GM21619 (cell line): Measurements from ENCODE around the gene SETD1B.

Experiments
- ATAC-seq: cut with Tn5 transposase; IDR thresholded peaks from one replicate; pipeline ENCODE4 v1.9.1; 2021; ENCODE audit not compliant: unreplicated experiment

SETD1B gene

DNA sequence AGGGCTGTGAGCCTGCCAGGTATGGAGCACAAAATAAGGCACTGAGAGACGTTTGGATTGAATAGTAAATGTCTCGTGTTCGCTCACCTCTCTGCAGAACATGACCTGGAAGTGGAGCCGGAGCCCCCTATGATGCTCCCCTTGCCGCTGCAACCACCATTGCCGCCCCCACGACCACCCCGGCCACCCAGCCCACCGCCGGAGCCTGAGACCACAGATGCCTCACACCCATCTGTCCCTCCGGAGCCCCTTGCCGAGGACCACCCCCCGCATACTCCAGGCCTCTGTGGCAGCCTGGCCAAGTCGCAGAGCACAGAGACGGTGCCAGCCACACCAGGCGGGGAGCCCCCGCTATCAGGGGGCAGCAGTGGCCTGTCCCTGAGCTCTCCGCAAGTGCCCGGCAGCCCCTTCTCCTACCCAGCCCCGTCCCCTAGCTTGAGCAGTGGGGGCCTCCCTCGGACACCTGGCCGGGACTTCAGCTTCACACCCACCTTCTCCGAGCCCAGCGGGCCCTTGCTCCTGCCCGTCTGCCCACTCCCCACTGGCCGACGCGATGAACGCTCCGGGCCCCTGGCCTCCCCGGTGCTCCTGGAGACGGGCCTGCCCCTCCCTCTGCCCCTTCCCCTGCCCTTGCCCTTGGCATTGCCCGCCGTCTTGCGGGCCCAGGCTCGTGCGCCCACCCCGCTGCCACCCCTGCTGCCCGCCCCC is 18.7 kb downstream of the SETD1B start:
- ATAC-seq = no peak

GRCh38 chr12:121823101-121823726 is 19.4 kb downstream of the SETD1B start:
- ATAC-seq = no peak

GRCh38 chr12:121823727-121824115 is 19.9 kb downstream of the SETD1B start:
- ATAC-seq = no peak

DNA sequence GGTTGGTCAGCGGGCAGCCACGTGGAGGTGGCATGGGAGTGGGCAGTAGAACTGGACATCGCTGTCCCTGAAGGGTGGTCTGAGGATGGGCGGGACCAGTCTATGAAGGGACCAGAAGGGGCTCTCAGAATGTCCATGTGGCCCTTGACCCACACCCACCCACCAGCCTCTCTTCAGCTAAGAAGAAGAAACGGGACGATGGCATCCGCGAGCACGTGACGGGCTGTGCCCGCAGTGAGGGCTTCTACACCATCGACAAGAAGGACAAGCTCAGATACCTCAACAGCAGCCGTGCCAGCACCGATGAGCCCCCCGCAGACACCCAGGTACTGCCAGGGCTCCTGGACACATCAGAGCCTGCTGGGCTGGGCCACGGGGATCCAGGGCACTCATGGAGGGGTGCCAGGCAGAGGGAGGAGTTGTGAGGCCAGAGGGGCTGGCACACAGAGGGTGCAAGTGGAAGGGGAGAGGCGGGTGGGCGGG is 21.3 kb downstream of the SETD1B start:
- no peak for ATAC-seq

DNA sequence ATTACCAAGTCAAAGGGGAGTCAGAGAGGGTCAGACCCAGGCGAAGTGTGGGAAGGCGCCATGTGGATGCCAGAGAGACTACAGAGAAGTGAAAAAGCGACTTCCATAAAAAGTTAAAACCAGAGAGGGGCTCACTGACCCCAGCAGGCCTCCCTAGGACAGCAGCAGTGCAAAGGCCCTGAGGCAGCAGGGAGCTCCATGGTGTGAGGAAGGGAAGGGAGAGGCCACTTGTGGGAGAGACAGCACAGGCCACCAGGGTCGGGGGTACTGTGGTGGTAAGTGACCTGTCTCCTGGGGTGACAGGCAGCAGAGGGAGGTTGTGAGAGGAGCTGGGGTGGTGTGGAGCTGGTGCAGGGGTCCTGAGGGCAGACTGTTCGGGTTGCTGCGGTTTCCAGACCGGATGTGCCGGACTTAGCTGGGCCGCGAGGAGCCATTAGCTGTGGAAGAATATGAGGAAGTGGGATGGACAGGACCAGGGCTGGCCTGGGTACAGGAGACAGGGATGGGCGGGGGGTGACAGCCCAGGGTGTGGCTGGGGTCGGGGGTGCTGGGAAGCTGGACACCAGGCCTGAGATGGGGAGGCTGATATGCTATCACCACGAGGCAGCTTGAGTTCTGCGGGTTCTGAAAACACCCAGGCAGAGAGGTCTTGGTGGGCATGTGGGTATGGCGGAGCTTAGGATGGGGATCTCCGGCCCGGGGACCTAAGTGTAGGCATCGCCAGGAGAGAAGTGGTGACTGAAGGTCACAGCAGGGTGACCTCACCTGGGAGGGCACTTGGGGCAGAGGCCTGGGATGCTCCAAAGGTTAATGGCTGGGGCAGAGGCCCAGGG is 22.7 kb downstream of the SETD1B start:
- no peak for ATAC-seq

GRCh38 chr12:121827351-121828099 is 23.7 kb downstream of the SETD1B start:
- ATAC-seq = no peak

DNA sequence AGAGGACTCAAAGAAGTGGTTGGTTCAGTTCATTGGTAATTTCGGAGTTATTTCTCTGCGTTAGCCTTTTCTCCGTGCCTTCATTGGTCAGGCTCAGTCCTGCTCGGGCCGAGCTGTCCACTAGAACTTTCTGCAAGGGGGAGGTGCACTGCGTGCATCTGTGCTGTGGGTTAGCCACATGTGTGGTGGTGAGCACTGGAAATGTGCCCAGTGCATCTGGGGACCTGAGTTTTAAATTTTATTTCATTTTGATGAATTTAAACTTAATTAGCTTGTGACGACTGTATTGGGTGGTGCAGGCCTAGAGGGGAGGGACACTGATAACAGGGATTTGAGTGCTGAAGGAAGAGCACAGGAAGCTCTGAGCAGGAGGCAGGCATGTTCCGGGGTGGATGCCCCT is 24.5 kb downstream of the SETD1B start:
- no peak for ATAC-seq

DNA sequence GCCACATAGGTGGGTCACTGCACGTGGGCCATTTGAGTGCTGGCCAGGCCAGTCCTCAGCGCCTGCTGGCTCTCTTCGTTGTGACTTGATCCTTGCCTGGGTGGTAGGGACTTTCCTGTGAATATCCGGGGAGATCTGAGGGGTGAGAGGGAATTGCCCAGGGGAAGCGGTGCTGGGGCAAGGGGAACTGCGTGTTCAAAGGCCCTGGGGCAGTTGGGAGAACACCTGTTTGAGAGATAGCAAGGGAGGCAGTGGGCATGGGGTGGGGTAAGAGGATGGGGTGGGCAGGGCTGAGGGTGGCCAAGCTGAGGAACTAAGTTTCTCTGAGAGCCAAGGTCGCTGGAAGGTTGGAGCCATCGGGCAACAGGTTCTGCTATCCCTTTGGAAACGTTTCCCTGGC is 25.0 kb downstream of the SETD1B start:
- no peak for ATAC-seq

DNA sequence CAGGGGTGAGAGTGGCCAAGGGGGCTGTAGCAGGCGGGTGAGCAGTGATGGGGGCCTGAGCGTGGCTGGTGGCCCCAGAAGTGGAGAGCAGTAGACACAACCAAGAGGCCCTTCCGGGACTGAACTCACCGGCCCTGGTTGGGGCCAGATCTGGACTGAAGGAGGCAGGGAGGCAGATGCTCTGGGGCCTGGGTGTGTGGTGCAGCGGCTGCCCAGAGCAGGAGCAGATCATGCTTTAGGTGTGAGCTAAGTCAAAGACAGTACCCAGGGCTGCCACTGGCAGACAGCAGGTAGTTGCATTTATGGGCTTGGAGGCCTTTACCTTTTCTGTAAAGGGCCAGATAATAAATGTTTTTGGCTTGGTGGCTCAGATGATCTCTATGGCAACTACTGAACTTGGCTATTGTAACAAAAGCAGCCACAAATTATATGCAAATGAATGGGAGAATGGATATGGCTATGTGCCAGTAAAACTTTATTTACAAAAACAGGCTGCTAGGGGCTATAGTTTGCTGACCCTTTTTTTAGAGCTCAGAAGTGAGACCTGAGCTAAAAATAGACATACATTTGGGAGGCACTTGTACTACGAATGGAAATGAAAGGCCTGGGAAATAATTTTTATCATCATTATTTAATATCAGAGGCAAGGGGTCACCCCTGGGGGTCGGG is 25.6 kb downstream of the SETD1B start:
- no peak for ATAC-seq

DNA sequence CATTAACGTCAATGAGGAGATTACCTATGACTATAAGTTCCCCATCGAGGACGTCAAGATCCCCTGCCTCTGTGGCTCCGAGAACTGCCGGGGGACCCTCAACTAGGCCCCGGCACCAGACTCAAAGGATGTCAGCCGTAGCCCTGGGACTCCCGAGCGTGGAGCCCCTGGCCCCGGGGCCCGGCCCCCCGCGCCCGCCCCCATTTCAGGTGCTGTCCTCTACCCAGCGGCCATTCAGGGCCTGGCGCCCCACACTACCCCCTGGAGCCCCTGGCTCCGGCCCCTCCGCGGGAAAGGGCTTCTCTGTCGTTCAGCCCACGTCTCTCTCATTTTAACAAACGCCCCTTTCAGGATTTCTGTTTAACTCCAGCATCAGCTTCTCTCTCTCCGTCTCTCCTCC is 26.3 kb downstream of the SETD1B start:
- ATAC-seq = no peak

GRCh38 chr12:121830588-121831265 is 26.9 kb downstream of the SETD1B start:
- ATAC-seq = no peak

- no peak for ATAC-seq
Measured at GRCh38 chr12:121831571-121832245, 27.9 kb downstream of the SETD1B start.

GRCh38 chr12:121837680-121838079 is 33.9 kb downstream of the SETD1B start:
- no peak for ATAC-seq

GRCh38 chr12:121838126-121838525 is 34.3 kb downstream of the SETD1B start:
- ATAC-seq = no peak

DNA sequence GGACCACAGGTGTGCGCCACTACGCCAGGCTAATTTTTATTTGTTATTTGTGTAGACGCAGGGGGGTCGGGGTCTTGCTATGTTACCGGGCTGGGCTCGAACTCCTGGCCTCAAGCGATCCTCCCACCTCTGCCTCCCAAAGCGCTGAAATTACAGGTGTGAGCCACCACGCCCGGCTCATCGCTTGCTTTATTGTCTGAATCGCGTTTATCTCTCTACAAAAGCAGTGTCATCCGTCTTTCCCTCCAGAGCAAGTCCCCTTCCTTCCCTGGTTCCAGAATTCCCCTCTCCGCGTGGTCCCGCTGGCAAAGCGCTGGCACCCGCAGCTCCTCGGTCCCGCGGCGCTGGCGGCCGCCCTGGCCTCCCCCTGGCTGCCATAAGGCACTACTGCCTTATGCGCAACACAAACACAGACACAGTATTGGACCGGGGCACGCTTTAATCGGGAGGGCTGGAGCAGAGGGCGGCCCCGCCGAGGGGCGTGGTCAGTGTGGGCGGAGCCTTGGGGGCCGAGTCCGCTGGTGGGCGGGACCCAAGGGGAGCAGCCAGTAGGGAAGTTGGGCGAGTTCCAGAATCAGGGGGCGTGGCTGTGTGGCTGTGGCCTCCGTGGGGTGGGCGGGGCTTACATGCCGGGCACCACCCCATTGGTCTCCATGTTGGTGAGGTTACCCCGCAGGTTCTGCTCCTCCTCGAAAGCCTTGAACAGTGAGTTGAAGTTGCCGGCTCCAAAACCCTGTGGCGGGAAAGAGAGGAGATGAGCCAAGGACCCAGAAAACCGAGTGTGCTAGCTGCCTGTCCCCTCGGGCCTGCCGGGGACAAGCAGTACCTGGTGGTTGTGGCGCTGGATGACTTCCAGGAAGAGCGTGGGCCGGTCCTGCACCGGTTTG is 35.5 kb downstream of the SETD1B start:
- ATAC-seq = peak; percentile 94

- no peak for ATAC-seq
Measured at GRCh38 chr12:121839993-121840761, 36.4 kb downstream of the SETD1B start.

GRCh38 chr12:121843236-121843982 is 39.6 kb downstream of the SETD1B start:
- no peak for ATAC-seq
